Tibial artery (tissue), 4 donors: ENCODE results near the gene AAGAB.

Experiments
- DNase-seq, 2 donors: peaks; one replicate each; pipeline ENCODE4 v3.0.0-alpha.2; 2019
- H3K27ac ChIP-seq, 2 donors: fragments of 200-600 bp; sonication (generic) in 1 of 2; 1 replicate in 1 of 2; 2 replicates in 1 of 2; pipeline ENCODE4 v1.5.1; 2018 to 2019; ENCODE audit warnings: mild to moderate bottlenecking in 1 of 2
- H3K27me3 ChIP-seq, 2 donors: fragments of 200-600 bp; sonication (generic) in 1 of 2; one replicate each; pipeline versions ENCODE4 v1.5.1 to v1.6.0; 2016 to 2019
- H3K36me3 ChIP-seq, 3 donors: fragments of 200-600 bp; sonication (generic) in 2 of 3; one replicate each; pipeline ENCODE4 v1.5.1; 2016 to 2019; ENCODE audit warnings: mild to moderate bottlenecking in 2 of 3
- H3K4me1 ChIP-seq, 4 donors: fragments of 200-600 bp; sonication (generic) in 2 of 4; 1 replicate in 3 of 4; 2 replicates in 1 of 4; pipeline ENCODE4 v1.5.1; 2016 to 2019
- H3K4me3 ChIP-seq, 2 donors: fragments of 200-600 bp; sonication (generic) in 1 of 2; 1 replicate in 1 of 2; 2 replicates in 1 of 2; pipeline ENCODE4 v1.5.1; 2018 to 2019; ENCODE audit warnings: mild to moderate bottlenecking in 2 of 2
- H3K9me3 ChIP-seq, 3 donors: fragments of 200-600 bp; sonication (generic) in 1 of 3; one replicate each; pipeline ENCODE4 v1.5.1; 2016 to 2019
- CTCF ChIP-seq, 2 experiments: fragments of 200-600 bp in 1 of 2; fragments of 450-650 bp in 1 of 2; IDR thresholded peaks; one replicate each; pipeline ENCODE4 v1.5.1; 2017 to 2019; ENCODE audit warnings: antibody characterized with exemption in 2 of 2, mild to moderate bottlenecking in 1 of 2, moderate library complexity in 1 of 2
- intact Hi-C: fragments of 100-400 bp; cut with DNase I; formaldehyde crosslinking; loops from one replicate; pipeline ENCODE4 v1.15.0; 2023; ENCODE audit warnings: low total_unique reads

AAGAB gene

GRCh38 chr15:67185621-67186225 lies 68.7 kb downstream of the AAGAB start:
- H3K9me3 ChIP-seq: no peaks in the 10 kb centered on the region
- peaks cover 0 to 46% (median 24%) of the 10 kb centered on the region in 4 donors for H3K4me1 ChIP-seq
- intact Hi-C loops: no loop called here
- peaks cover 10 to 73% (median 54%) of the 10 kb centered on the region in 3 donors for H3K36me3 ChIP-seq
- H3K27ac ChIP-seq: peak overlapping the region; percentile 51 to 57
- peak; percentile 19 to 64 for DNase-seq
- no peak for TF ChIP-seq CTCF (IDR thresholded peaks at IDR 0.05)
- H3K4me3 ChIP-seq: no peak overlapping the region
- no peaks in the 10 kb centered on the region for H3K27me3 ChIP-seq

- TF ChIP-seq CTCF (IDR thresholded peaks at IDR 0.05): no peak
- H3K27ac ChIP-seq: peak overlapping the region; percentile 17 to 51
- no peaks in the 10 kb centered on the region for H3K27me3 ChIP-seq
- peaks cover 8 to 73% (median 48%) of the 10 kb centered on the region in 3 donors for H3K36me3 ChIP-seq
- no peaks in the 10 kb centered on the region for H3K9me3 ChIP-seq
- intact Hi-C loops: no loop called here
- DNase-seq: peak; percentile 26 to 53
- peaks cover 0 to 41% (median 24%) of the 10 kb centered on the region in 4 donors for H3K4me1 ChIP-seq
- H3K4me3 ChIP-seq: no peak overlapping the region
Measured at GRCh38 chr15:67185051-67185450, 69.4 kb downstream of the AAGAB start.

- intact Hi-C loops: no loop called here
- Histone ChIP-seq H3K27ac (no peak overlapping the region), H3K9me3 (no peaks in the 10 kb centered on the region), H3K4me1 (peaks cover 0 to 37% (median 23%) of the 10 kb centered on the region in 4 donors), H3K4me3 (no peak overlapping the region), H3K27me3 (no peaks in the 10 kb centered on the region), H3K36me3 (peaks cover 7 to 67% (median 43%) of the 10 kb centered on the region in 3 donors)
- TF ChIP-seq CTCF (IDR thresholded peaks at IDR 0.05): no peak
- DNase-seq: peak; percentile 19 to 61
Measured at GRCh38 chr15:67184208-67184925, 70.1 kb downstream of the AAGAB start.

GRCh38 chr15:67183443-67184169 lies 70.9 kb downstream of the AAGAB start:
- TF ChIP-seq CTCF (IDR thresholded peaks at IDR 0.05): no peak
- H3K27ac ChIP-seq: no peak overlapping the region
- H3K4me1 ChIP-seq: peaks cover 0 to 32% (median 21%) of the 10 kb centered on the region in 4 donors
- H3K4me3 ChIP-seq: no peak overlapping the region
- H3K27me3 ChIP-seq: no peaks in the 10 kb centered on the region
- H3K9me3 ChIP-seq: no peaks in the 10 kb centered on the region
- DNase-seq: peak; percentile 33 to 64
- intact Hi-C loops: no loop called here
- peaks cover 6 to 67% (median 38%) of the 10 kb centered on the region in 3 donors for H3K36me3 ChIP-seq

GRCh38 chr15:67181221-67181639 lies 73.2 kb downstream of the AAGAB start:
- H3K4me1 ChIP-seq: peaks cover 0 to 37% (median 24%) of the 10 kb centered on the region in 4 donors
- no peaks in the 10 kb centered on the region for H3K27me3 ChIP-seq
- TF ChIP-seq CTCF (IDR thresholded peaks at IDR 0.05): no peak
- no peak overlapping the region for H3K27ac ChIP-seq
- intact Hi-C loops: no loop called here
- peaks cover 6 to 58% (median 18%) of the 10 kb centered on the region in 3 donors for H3K36me3 ChIP-seq
- H3K9me3 ChIP-seq: no peaks in the 10 kb centered on the region
- H3K4me3 ChIP-seq: no peak overlapping the region
- DNase-seq: peak; percentile 15 to 48
